Spinal cord (tissue), 10 donors: ENCODE results near the gene GFRAL. TPM values are rescaled to one million over a fixed set of nuclear protein-coding genes. Genes with fewer than 3 reads are reported as not detected.

ENCODE experiments used
- DNase-seq, 6 donors: peaks; one replicate each; pipeline versions ENCODE4 v3.0.0 to v3.0.0-alpha.2; 2013 to 2015; ENCODE audit warnings: low spot score in 6 of 6, low read depth in 4 of 6
- H3K27ac ChIP-seq: one replicate; pipeline ENCODE4 v1.5.1; 2013; ENCODE audit warnings: low read depth, low read length, control low read depth
- H3K27me3 ChIP-seq: one replicate; pipeline ENCODE4 v1.6.1; 2013; ENCODE audit warnings: low read length; ENCODE audit not compliant: control insufficient read depth, insufficient read depth
- H3K36me3 ChIP-seq: one replicate; pipeline ENCODE4 v1.6.1; 2013; ENCODE audit warnings: low read length; ENCODE audit not compliant: control insufficient read depth, insufficient read depth
- H3K4me1 ChIP-seq: one replicate; pipeline ENCODE4 v1.6.1; 2013; ENCODE audit warnings: low read length; ENCODE audit not compliant: control insufficient read depth, insufficient read depth
- H3K4me3 ChIP-seq: one replicate; pipeline ENCODE4 v1.5.1; 2013; ENCODE audit warnings: low read depth, low read length, control low read depth
- H3K9me3 ChIP-seq: one replicate; pipeline ENCODE4 v1.6.1; 2013; ENCODE audit warnings: low read length; ENCODE audit not compliant: control insufficient read depth, insufficient read depth
- WGBS: methylation state at CpG from one replicate; pipeline ENCODE4 v1.1.5; 2013; ENCODE audit warnings: missing lambda C conversion rate; ENCODE audit not compliant: insufficient coverage; 5-methylcytosine and 5-hydroxymethylcytosine counted together
- polyA plus RNA-seq, 2 donors: library from polyadenylated mRNA; unstranded; fragments of 120-200 nt; gene quantifications; one replicate each; pipeline ENCODE4 v1.2.1, GENCODE V29; 2013; ENCODE audit not compliant: insufficient read length in 2 of 2
- total RNA-seq, 2 donors: library from RNA; depleted of rRNA in 1 of 2; stranded (reverse); fragments of 120-200 nt in 1 of 2; fragments of >200 nt in 1 of 2; gene quantifications; one replicate each; pipeline versions ENCODE4 v1.2.3 to v1.2.4, GENCODE V29; 2013 to 2014
- donor health status: healthy.

The GFRAL gene
- total and polyA plus RNA-seq, 4 donors = not detected

DNA sequence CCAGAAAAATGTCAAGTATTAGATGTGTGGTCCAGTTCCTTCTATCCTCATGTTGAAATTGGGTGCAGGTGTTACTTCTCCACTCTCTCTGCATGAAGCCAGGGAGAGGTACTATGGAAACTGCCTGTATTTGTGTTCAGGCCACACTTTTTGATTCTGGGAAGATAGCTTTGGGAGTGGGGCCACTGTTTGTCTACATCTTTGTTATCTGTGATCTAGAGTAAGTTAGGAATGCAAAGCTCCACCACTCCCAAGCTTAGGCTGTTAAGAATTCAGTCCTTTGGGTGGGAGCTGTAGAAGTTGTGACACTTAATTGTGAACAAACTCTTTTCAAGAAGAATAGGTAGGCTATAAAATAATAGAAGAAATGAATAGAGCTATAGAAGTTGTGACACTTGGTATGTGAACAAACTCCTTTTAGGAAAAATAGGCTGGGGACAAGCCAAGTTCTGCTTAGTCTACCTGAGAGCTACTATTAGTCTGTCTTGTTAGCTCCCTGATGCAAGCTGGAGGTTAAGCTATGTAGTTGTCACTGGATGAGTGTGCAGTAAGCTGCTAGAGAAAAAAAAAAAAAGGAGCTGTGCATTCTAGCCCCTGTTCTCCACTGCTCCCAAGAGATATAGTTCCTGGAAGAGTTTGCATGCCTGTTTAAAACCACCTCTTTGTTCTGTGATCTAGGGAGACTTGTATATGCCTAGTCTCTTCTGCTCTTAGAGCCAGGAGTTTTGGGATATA, 7.1 kb upstream of the GFRAL start:
- H3K4me3 ChIP-seq = no peak overlapping the region
- no peaks in the 10 kb centered on the region for H3K9me3 ChIP-seq
- no peaks in the 10 kb centered on the region for H3K4me1 ChIP-seq
- DNase-seq = no peak
- H3K27ac ChIP-seq = no peak overlapping the region
- no peaks in the 10 kb centered on the region for H3K27me3 ChIP-seq
- H3K36me3 ChIP-seq = no peaks in the 10 kb centered on the region

DNA sequence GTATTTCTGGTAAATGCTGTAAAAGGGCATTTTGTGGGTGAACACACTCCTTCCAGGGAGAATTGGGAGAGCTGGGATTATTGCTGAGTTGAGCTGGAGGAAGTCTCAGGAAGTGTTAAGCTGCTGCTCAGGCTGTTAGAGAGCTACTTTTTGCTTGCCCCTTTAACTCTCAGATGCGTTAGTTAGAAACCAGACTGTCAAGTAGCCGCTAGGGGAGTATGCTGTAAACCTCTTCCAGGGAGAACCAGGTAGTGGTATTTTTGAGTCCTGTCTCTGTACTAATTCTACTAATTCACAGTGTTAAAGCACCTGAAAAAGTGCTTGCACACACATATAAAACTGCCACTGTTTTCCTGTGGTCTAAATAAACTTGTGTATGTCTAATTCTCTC, 6.6 kb upstream of the GFRAL start:
- Histone ChIP-seq H3K9me3 (no peaks in the 10 kb centered on the region), H3K4me3 (no peak overlapping the region), H3K36me3 (no peaks in the 10 kb centered on the region), H3K4me1 (no peaks in the 10 kb centered on the region), H3K27me3 (no peaks in the 10 kb centered on the region), H3K27ac (no peak overlapping the region)
- DNase-seq = no peak
- no CpG with 5 or more reads among the region's 2 CpGs for WGBS

DNA sequence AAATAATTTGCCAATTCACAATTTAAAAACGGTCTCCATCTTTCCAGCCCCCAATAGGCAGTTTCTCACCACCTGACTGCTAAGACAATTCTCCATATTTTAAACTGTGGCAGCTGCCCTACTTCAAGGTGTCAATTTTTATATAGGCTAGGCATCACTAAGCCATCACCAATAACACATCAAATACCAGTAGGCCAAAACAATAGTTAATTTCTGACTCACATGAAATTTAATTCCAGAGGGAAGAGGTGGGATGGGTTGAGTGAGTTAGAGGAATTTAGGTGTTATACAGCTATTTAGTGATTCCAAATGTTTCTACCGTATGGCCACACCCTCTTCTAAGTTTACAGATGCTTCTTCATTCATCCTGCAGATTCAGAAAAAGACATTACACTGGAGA, 49.9 kb downstream of the GFRAL start:
- Histone ChIP-seq H3K27ac (no peak overlapping the region), H3K36me3 (no peaks in the 10 kb centered on the region), H3K4me3 (no peak overlapping the region), H3K4me1 (no peaks in the 10 kb centered on the region), H3K9me3 (no peaks in the 10 kb centered on the region), H3K27me3 (no peaks in the 10 kb centered on the region)
- DNase-seq = no peak
- WGBS = 100% methylated on average over 1 of the region's 2 CpGs

DNA sequence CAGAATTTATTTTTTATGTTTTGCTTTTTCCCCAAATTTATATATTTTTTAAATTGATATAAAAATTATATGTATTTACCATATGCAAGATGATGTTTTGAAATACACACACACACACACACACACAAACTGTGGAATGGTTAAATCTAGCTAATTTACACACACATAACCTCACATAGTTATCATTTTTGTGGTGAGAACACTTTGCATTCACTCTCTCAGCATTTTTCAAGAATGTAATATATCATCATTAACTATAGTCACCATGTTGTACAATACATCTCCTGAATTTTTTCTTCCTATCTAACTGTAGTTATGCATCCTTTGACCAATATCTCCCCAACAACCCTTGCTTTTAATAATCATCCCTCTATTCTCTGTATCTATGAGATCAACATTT, 52.2 kb downstream of the GFRAL start:
- H3K27me3 ChIP-seq = no peaks in the 10 kb centered on the region
- H3K36me3 ChIP-seq = no peaks in the 10 kb centered on the region
- H3K4me1 ChIP-seq = no peaks in the 10 kb centered on the region
- H3K4me3 ChIP-seq = no peak overlapping the region
- no peak overlapping the region for H3K27ac ChIP-seq
- no peaks in the 10 kb centered on the region for H3K9me3 ChIP-seq
- DNase-seq = no peak

DNA sequence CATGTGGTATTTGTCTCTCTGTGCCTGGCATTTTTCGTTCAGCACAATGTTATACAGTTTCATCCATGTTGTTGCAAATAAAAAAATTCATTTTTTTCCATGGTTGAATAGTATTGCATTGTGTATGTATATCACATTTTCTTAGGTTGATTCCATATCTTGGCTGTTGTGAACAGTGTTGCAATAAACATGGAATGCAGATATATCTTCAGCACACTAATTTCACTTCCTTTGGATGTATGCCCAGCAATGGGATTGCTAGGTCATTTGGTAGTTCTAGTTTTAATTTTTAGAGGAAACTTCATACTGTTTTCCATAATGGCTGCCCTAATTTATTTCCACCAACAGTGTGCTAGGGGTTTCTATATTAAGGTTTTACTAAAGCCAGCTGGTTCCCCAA, 52.6 kb downstream of the GFRAL start:
- no peaks in the 10 kb centered on the region for H3K27me3 ChIP-seq
- H3K4me1 ChIP-seq = no peaks in the 10 kb centered on the region
- no peaks in the 10 kb centered on the region for H3K36me3 ChIP-seq
- no peak for DNase-seq
- WGBS = no CpG with 5 or more reads among the region's 1 CpG
- H3K4me3 ChIP-seq = no peak overlapping the region
- no peak overlapping the region for H3K27ac ChIP-seq
- H3K9me3 ChIP-seq = no peaks in the 10 kb centered on the region

DNA sequence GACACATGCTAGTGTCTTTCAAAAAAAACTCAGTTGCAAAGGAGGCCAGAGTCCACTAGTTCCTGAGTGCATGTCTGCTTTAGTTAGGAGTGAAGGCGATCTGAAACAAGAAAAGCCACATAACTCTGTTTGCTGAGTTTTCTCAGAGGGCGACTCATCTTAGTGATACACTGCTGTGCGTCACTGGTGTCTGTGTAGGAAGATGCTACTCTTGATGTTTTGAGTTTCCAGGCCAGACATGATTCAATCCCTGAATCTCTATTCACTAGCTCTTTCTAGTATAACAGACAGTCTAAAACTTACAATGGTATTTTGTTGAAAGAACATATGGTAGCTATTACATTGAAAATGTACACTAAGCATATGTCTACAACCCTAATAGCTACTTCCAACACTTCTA, 60.9 kb downstream of the GFRAL start:
- H3K27me3 ChIP-seq = no peaks in the 10 kb centered on the region
- H3K9me3 ChIP-seq = no peaks in the 10 kb centered on the region
- no peaks in the 10 kb centered on the region for H3K36me3 ChIP-seq
- H3K4me1 ChIP-seq = no peaks in the 10 kb centered on the region
- H3K4me3 ChIP-seq = no peak overlapping the region
- no CpG with 5 or more reads among the region's 3 CpGs for WGBS
- no peak overlapping the region for H3K27ac ChIP-seq
- peak in 1 of 6 donors; percentile 11 for DNase-seq

DNA sequence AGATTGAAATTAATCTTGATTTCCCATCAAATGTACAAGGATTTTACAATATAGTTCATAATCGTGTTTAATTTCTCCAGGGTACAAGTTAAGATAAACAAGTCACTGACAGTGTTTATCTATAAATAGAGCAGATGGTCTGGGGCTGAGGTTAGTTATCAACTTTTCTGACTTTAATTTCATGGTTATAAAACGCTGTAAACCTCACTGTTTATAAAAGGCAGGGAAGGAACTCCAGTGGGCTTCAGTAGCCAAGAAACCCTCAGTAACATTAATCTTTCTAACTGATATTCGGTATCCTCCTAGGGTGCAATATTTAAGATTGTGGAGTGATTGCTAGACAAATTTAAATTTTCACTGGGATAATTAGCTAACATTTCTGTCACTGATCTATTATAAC, 68.6 kb downstream of the GFRAL start:
- H3K27me3 ChIP-seq = no peaks in the 10 kb centered on the region
- H3K36me3 ChIP-seq = no peaks in the 10 kb centered on the region
- DNase-seq = peak in 1 of 6 donors; percentile 67
- no CpG with 5 or more reads among the region's 3 CpGs for WGBS
- no peaks in the 10 kb centered on the region for H3K9me3 ChIP-seq
- H3K4me3 ChIP-seq = no peak overlapping the region
- no peak overlapping the region for H3K27ac ChIP-seq
- H3K4me1 ChIP-seq = no peaks in the 10 kb centered on the region

DNA sequence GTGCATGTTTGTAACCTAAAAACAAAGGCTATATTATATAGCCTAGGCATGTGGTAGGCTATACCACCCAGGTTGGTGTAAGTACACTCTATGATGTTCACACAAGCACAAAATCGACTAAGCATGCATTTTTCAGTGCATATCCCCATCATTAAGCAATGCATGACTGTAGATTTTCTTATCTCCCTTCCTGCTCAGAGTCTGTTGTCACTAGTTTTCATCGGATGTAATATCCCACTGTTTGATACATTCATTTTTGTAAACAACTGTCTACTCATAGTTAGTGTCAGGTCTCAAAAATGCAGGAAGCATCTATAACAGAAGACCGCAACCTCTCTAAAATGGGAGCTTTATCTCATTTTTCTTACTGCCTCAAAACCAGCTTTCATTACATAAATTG, 70.7 kb downstream of the GFRAL start:
- no CpG with 5 or more reads among the region's 3 CpGs for WGBS
- Histone ChIP-seq H3K4me1 (no peaks in the 10 kb centered on the region), H3K27me3 (no peaks in the 10 kb centered on the region), H3K27ac (no peak overlapping the region), H3K4me3 (no peak overlapping the region), H3K36me3 (no peaks in the 10 kb centered on the region), H3K9me3 (no peaks in the 10 kb centered on the region)
- DNase-seq = no peak

DNA sequence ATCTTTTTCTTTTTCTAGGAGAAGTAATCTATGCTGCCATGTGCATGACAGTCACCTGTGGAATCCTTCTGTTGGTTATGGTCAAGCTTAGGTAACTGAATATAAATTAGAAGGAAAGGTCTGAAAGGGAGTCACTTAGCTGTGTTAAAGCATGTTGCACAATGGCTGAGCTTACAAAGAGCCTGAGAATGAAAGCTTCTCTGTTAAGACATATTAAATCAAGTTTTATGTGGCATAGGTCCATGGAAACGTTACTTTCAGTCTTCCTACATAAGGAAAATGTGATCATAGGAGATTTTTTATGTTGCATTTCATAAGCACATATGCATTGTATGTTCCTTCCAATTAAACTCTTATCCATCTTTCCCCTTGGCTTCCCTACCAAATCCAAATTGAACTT, 72.1 kb downstream of the GFRAL start:
- H3K9me3 ChIP-seq = no peaks in the 10 kb centered on the region
- H3K27ac ChIP-seq = no peak overlapping the region
- peak in 2 of 6 donors; percentile 18 to 22 for DNase-seq
- no peak overlapping the region for H3K4me3 ChIP-seq
- H3K36me3 ChIP-seq = no peaks in the 10 kb centered on the region
- H3K4me1 ChIP-seq = no peaks in the 10 kb centered on the region
- whole genome bisulfite sequencing = no CpG with 5 or more reads among the region's 1 CpG
- H3K27me3 ChIP-seq = no peaks in the 10 kb centered on the region

DNA sequence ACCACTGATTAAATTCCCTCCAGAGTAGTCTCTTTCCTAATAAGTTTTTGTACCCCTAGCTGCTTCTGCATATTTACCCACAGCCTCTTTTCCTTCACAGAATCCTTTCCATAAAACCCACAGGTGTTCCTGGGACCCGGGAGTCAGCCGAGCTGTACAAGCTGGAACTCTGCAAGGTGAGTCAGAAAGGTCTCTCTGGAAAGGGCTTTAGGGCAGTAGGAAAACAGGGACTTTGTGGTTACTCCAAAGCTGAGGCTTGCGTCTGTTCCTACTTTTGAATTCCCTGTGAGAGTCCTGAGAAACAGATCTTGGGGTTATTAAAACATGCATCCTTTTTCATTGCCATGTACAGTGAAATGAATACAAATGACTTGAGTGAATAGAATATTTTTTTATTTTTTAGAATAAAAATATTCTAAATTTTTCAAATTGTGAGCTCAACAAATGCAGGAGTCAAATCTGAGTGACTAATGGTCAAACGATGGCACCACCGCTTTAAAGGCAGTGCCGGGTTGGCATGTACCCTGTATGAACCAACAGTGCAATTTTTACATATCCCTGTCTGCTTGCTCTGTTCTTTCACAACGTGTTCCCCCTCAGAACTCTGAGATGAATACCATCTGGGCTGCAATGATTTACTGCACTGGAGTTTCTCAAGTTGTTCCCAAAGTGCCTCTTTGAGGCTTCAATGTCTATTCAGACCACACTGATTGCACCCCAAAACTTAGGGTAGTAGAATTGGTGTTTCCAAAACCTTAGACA, 78.4 kb downstream of the GFRAL start:
- H3K27me3 ChIP-seq = no peaks in the 10 kb centered on the region
- no peak overlapping the region for H3K4me3 ChIP-seq
- H3K9me3 ChIP-seq = no peaks in the 10 kb centered on the region
- H3K27ac ChIP-seq = no peak overlapping the region
- DNase-seq = peak in 1 of 6 donors; percentile 8
- H3K4me1 ChIP-seq = no peaks in the 10 kb centered on the region
- WGBS = 84% methylated on average over 7 of the region's 7 CpGs
- no peaks in the 10 kb centered on the region for H3K36me3 ChIP-seq
